GM19240 (cell line): ENCODE measurements around the gene CPTP.
"Not testable (repeated sequence)": the region's sequence is repeated elsewhere in the genome, so short reads cannot be mapped to it uniquely, and the experiment has no call there.

Experiments
- DNase-seq: peaks from one replicate; pipeline ENCODE4 v3.0.0; 2011; ENCODE audit warnings: low spot score; ENCODE audit not compliant: insufficient read length

Gene CPTP

DNA sequence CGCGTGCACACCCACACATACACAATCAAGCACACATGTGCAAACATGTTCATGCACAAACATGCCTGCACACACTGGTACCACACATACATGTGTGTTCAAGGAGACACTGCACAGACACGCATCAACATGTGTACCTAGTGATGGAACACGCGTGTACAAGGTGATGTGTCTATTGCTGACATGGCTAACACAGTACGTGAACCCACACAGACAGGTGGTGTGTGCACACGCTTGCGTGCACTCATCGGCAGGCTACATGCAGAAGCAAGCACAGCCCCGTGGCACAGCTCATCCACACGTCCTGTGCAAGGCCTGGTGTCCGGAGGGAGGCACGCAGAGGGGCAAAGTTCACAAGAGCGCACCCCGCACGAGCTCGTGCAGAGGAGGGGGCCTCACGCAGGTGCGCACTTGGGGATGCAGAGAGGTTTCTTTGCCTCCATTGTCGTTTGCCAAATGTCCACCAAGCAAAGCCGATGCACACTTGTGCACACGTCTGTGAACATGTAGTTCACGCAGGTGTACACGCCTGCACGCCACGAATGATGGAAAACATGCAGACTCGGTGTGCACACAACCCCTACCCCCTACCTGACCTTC is 17.8 kb upstream of the CPTP start:
- no peak for DNase-seq

DNA sequence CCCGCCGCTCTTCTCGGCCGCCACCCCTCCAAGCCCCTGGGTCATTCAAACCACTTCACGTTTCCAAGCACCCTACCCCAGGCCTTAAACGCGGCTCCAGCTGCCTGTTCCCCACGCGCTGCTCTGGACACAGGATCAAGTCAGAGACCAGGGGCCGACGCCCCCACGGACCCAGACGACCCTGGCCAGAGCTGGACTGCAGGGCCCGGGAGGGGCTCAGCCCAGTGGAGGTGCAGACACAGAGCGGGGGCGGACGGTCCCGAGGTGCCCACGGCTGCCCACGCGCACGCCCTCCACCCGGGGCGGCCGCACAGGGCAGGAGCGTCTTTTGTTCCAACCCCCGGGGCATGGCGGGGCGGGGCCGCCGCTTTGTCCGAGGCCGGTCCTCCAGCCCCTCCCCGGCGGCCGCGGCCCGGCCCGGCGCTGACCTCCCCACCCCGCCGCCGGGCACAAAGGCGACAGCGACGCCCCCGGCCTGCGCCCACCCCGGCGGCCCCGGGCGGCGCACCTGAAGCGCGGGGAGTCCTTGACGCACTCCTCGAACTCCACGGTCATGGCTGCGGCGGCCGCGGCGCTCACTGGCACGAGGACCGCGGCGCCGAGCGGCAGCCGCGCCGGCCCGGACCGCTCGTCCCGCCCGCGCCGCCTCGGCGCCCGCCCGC is 17.2 kb upstream of the CPTP start:
- DNase-seq, result no peak

DNA sequence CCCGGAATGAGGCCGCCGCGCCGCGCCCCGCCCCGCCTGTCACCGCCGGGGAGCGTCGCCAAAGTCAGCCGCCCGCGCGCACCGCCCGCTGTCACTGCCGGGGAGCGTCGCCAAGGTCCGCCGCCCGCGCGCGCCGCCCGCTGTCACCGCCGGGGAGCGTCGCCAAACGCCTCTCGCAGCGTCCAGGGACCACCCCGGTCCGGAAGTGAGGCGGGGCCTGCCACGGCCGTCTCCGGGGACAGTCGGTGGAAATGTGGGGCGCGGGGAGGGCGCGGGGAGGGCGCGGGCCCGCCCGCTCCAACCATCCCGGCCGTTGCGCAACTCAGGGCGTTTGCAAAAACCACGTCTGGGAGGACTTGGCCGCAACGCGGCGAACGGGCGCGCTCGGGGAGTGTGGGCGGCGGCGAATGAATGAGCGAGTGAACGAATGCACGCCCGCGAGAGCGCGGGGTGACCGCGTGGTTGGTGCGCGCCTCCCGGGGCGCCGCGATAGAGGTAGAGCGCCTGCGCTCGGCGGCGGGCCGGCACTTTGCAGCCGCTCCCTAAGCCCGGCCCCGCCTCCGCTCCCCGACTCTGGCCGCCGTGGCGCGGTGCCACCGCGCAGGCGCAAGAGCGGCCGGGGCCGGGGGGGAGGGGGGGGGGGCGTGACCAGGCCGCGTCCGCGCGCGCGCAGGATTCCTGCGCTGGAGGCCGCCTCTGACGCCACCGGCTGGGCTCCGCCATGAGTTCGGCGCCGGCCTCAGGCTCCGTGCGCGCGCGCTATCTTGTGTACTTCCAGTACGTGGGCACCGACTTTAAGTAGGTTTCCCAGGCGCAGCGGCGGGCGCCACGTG is 16.5 kb upstream of the CPTP start, which contains the start of the genes ACAP3 and PUSL1:
Gene ACAP3, minus strand, starts transcription at position 8 of the 833 bp plus-strand sequence. CDS start 115 bp downstream, outside the sequence.
Gene PUSL1, plus strand, starts transcription at position 675 of the 833 bp plus-strand sequence. Its CDS starts 47 bp downstream, at position 722.
- DNase-seq, result peak; percentile 96

DNA sequence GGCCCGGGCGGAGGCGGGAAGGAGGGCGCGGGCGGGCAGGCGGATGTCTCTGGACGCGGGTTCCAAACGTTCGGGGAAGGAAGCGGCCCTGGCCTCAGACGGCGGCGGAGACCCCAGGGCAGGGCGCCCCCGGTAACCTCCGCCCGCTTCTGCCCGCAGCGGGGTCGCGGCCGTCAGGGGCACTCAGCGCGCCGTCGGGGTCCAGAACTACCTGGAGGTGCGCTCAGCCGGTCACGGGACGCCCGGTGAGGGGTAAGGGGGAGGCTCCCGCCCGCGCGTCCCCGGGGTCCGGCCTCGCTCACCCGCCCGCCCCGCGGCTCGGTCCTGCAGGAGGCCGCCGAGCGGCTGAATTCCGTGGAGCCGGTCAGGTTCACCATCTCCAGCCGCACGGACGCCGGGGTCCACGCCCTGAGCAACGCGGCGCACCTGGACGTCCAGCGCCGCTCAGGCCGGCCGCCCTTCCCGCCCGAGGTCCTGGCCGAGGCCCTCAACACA is 15.8 kb upstream of the CPTP start:
- DNase-seq, result no peak

DNA sequence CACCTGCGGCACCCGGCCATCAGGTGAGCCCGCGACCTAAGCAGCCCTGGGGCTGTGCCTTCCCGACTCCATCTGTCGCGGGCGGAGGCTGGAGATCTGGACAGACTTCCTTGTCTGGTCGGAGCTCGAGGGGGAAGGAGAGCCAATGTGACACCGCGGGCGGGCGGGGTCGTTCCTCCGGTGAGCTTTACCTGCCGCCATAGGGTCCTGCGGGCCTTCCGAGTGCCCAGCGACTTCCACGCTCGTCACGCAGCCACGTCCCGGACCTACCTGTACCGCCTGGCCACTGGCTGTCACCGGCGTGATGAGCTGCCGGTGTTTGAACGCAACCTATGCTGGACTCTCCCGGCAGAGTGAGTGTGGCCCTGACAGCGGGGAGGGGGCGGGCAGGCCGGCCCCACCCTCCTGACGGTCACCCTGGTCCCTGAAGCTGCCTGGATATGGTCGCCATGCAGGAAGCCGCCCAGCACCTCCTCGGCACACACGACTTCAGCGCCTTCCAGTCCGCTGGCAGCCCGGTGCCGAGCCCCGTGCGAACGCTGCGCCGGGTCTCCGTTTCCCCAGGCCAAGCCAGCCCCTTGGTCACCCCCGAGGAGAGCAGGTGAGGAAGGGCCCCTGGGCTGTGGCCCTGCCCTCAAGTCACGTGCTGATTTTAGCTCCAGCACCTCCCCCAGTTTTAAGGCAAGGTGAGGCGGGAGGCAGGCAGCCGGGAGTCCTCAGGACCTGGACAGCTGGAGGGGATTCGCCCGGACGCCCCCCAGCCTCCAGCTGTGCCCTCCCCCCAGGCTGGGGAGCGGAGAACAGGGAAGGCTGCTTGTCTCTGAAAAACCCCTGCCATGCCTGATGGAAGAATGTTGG is 15.1 kb upstream of the CPTP start:
- DNase-seq, result no peak

DNA sequence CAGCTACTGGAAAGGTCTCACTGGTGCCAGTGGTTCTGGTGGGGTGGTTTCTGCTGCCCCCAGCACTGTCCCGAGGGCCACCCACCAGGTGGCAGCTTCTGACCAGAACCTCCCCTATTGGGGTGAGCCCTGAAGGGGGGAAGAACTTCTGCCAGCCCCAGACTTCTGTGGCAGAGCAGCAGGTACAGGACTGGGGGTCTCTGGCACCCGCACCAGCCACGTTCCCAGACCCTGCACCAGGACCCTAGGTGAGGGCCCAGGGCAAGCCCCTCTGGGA is 14.6 kb upstream of the CPTP start:
- DNase-seq, result no peak

DNA sequence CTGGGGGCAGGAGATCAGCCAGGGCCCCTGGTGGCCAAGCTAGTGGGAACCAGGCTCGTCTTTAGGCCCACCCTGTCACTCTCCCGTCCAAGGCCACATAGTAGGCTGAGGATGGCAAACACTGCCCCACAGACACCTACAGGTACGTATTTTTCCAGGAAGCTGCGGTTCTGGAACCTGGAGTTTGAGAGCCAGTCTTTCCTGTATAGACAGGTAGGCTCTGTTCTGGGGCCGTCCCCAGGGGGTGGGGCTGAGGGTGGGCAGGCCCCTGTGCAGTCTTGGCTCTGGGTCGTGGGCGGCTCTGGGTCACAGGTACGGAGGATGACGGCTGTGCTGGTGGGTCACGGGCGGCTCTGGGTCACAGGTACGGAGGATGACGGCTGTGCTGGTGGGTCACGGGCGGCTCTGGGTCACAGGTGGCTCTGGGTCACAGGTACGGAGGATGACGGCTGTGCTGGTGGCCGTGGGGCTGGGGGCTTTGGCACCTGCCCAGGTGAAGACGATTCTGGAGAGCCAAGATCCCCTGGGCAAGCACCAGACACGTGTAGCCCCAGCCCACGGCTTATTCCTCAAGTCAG is 14.0 kb upstream of the CPTP start:
- DNase-seq, result no peak

DNA sequence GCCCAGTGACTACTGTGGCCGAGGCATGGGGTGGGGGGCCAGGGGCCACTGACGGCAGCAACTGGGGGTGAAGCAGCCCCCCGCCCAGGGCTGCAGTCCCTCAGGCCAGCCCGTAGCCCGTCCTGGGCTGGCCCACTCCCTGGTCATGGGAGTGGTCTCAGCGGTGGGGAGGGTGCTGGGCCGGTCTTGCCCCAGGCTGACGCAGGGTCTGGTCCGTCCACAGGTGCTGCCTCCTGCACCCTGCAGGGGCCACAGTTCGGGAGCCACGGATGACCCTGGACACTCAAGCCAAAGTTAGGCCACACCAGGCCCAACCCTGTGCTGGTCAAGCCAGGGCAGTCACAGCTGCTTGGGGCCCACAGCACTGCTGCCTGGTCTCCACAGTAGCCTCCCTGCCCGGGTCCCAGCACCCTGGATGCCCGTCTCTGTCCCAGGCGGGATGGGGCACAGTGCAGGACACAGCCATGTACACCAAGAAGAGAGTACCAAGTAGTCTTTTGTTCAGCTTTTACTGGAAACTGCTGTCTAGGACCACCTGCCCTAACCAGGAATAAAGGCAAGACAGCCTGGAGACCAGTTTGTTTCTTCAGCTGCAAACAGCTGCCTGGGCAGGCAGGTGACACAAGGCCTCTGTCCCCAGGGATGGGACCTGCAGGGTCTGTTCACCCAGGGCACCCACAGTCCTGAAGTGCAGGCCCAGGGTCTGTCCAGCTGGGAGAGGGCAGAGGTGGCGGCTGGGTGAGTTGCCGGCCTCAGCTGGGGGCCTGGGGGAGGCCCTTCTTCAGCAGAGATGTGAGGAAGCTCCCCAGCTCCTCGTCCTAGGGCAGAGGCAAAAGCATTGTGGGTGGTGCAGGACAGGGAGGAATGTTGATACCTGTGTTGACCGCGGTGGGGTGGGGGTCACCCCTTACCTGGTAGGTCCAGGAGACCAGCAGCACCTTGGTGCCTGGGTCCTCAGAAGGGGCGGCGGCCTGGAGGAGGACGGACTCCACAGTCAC is 13.2 kb upstream of the CPTP start:
- no peak for DNase-seq

DNA sequence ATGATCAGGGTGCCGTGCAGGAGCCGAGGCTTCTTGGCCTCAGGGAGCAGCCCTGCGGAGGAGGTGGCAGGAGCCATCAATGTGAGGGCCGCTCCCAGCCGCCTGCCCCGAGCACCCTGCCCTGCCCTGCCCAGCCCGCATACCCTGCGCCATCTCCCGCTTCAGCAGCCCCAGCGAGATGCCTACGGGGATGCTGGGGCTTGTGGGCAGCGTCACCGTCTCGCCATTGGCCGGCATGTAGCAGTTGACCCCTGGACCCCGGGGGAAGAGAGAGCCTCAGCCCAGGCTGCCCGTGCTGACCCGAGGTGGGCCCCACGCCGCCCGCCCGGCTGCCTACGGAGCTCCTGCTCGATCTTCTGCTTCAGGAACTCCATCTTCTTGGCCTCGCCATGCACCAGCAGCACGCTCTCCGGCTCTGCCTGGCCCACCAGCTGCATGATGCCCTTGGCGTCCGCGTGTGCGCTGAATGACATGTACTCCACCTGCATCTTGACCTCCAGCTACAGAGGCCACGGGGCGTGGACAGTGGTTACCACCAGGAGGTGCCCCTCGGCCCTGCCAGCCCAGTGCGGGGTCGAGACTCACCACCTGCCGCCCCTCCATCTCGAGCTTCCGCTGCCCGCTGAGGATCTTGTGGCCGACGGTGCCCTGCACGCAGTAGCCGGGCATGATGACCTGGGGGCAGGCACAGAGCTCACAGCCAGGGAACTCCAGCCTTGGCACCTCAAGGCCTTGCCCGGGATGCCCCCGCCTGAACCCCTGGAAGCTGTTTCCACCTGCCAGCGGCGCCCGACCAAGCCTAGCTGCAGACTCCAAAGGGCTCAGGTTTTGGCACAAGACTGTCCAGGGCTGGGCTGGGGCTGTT is 11.9 kb upstream of the CPTP start:
- DNase-seq, result no peak

DNA sequence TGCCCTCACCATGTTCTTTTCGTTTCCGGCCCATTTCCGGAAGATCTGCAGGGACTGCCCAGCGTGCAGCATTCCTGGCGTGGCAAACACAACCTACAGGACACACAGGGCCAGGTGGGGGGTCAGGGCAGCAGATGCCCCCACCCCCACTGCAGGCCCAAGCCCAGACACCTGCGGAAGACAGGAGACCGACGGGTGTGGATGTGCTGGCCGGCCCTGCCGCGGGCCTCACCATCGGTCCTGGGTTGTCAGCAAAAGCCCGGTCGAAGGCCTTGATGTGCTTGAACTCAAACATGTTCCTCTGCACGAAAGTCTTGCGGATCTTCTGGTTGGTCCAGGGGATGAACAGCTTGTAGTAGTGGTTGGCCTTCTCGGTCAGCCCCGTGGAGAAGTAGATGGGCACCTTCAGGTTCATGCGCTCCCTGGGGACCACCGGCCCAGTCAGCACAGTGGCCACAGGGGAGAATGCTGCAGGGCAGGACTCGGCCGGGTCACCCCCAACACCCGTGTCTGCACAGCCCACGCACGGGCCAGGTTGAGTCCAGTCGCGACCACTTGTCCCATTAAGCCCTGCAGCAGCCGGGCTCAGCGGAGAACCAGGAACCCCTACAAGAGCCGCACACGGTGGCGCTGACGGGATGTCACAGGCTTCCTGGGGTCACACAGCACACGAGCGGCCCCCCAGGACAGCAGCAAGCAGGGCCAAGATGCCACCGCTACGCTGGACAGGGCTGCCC is 10.9 kb upstream of the CPTP start:
- no peak for DNase-seq

DNA sequence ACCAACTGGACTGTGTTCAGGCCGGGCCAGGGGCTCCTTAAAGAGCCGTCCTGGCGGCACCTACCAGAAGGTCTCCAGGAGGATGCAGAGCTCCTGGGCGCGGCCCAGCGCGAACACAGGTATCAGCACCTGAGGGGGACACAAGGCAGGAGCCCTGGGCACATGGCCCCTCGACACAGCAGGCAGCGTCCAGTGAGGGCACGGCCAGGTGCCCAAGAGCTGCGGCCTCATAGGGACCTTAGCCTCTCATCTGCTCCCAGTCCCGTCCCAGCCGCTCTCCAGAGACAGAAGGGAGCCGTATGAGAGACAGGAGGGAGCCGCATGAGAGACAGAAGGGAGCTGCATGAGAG is 10.4 kb upstream of the CPTP start:
- DNase-seq, result no peak

DNA sequence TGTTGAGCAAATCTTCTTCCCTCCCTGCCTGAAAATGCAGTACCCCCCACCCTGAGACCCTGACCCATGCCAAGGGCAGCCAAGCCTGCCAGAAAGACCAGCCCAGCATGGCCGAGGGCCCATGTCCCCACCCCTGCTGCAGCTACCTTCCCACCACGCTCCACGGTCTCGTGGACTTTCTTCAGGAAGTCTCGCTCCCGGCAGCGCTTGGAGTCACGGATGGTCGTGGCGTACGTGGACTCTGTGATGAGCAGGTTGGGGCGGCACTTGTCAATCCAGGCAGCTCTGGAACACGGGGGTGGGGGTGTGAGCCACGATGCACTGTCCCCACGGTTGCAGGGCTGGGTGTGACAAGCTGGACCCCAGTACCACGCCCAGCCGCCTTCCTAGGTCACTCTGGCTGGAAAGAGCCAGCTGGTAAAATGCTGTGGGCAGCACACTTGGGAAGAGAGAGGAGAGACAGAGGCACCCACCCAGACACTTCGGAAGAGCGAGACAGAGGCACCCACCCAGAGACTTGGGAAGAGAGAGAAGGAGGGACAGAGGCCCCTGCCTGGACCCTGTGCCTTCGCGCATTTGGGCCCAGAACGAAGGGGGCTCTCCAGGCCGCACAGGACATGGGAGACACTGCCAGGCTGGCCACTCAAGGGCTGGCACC is 9.8 kb upstream of the CPTP start:
- DNase-seq, result no peak

DNA sequence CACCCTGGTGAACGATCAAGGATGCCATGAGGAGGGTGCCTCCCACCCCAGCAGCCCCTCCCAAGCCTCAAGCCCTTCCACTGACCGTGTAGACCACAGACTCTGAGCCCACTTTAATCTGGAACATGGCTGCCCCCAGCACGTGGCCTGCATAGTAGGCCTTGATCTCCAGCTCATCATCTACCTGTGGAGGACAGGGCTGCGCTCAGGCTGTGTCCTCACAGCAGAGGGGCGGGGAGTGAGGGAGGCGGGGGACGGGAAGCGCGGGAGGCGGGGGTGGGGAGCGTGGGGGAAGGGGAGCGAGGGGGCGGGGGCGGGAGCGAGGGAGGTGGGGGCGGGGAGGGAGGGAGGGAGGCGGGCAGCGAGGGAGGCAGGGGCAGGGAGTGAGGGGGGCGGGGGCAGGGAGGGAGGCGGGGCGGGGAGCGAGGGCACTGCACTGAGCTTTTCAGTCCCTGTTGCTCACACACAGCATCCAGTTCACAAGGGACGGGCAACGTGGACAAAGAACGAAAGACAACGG is 9.1 kb upstream of the CPTP start:
- DNase-seq, result no peak

DNA sequence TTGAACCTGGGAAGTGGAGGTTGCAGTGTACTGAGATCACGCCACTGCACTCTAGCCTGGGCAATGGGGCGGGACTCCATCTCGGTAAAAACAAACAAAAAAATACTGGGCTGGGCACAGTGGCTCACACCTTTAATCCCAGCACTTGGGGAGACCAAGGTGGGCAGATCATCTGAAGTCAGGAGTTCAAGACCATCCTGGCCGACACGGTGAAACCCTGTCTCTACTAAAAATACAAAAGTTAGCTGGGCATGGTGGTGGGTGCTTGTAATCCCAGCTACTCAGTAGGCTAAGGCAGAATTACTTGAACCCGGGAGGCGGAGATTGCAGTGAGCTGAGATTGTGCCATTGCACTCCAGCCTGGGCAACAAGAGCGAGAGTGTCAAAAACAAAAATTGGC is 8.4 kb upstream of the CPTP start:
- not testable (repeated sequence) for DNase-seq

DNA sequence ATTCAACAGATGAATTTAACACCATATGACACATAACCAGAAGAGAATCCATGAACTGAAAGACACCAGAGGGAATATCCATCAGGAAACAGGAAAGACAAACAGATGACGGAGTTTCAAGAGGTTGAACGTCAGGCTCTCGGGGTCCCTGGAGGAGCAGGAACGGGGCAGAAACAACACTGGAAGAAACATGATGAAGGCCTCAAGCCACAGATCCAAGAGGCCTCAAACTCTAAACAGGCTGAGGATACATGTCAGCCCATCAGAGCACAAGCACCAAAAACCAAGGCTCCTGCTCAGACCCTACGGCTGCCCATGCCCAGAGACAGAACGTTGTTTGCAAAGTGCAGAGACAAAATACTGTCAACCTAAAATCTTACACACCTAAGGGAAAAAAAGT is 7.2 kb upstream of the CPTP start:
- no peak for DNase-seq

DNA sequence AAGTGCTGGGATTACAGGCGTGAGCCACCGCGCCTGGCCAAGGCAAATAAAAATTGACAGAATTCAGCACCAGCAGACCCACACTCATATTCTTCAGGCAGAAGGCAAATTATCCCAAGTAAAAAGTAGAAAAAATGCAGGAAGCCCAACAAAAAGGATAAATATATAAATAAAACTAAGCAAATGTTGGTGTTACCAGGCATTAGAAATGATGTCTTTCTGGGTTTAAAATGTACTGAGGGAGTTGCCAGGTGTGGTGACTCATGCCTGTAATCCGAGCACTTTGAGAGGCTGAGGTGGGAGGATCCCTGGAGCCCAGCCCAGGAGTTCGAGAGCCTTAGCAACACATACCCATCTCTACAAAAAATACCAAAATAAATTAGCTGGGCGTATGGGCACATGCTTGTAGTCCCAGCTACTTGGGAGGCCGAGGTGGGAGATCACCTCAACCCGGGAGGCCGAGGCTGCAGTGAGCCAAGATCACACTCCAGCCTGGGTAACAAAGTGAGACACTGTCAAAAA is 6.4 kb upstream of the CPTP start:
- no peak for DNase-seq
